ENCODE measurements around the gene ZNF763.
"Not testable (repeated sequence)": the region's sequence is repeated elsewhere in the genome, so short reads cannot be mapped to it uniquely, and the experiment has no call there.

The ZNF763 gene

DNA sequence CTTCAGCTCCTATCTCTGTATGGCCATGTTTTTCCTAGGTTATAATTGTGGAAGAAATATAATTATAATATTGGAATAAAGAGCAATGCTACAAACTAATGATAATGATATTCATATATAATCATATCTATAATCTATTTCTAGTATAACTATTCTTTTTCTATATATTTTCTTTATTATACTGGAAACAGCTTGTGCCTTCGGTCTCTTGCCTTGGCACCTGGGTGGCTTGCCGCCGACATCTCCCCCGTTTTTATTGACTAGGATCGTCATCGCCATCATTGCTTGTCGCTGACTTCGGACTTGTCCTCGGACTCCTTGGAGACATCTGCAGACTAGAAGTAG, 24.2 kb downstream of the ZNF763 start:
- Histone ChIP-seq H3K4me3 (ENCODE audit: insufficient read depth, low read depth, low read length, poor library complexity, severe bottlenecking) (peak overlapping the region; percentile 83), H3K4me1 (ENCODE audit: control insufficient read depth, insufficient read depth, low read length, poor library complexity, severe bottlenecking) (peaks cover 10% of the 10 kb centered on the region), H3K9me3 (ENCODE audit: control insufficient read depth, low read length) (no peaks in the 10 kb centered on the region), H3K36me3 (ENCODE audit: control insufficient read depth, insufficient read depth, low read length) (no peaks in the 10 kb centered on the region), H3K27ac (ENCODE audit: insufficient read depth, low read length, poor library complexity, severe bottlenecking) (peak overlapping the region; percentile 87), H3K27me3 (replicated peaks; ENCODE audit: control insufficient read depth, insufficient read depth, low read length, poor library complexity, severe bottlenecking) (no peaks in the 10 kb centered on the region)
- DNase-seq: no peak

DNA sequence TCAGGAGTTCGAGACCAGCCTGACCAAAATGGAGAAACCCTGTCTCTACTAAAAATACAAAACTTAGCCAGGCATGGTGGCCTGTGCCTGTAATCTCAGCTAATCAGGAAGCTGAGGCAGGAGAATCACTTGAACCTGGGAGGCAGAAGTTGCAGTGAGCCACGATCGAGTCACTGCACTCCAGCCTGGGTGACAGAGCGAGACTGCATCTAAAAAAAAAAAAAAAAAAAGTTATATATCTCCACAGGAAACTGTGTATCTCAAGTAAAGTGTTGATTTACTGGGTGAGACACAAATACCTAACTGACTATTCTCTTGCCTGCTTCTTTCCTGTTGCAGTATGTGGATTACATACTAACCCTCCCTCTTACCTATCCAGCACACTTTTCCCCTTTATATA, 27.1 kb downstream of the ZNF763 start:
- not testable (repeated sequence) for H3K27ac ChIP-seq (ENCODE audit: insufficient read depth, low read length, poor library complexity, severe bottlenecking); H3K36me3 ChIP-seq (ENCODE audit: control insufficient read depth, insufficient read depth, low read length); H3K4me3 ChIP-seq (ENCODE audit: insufficient read depth, low read depth, low read length, poor library complexity, severe bottlenecking); DNase-seq; H3K27me3 ChIP-seq (replicated peaks; ENCODE audit: control insufficient read depth, insufficient read depth, low read length, poor library complexity, severe bottlenecking); H3K9me3 ChIP-seq (ENCODE audit: control insufficient read depth, low read length); H3K4me1 ChIP-seq (ENCODE audit: control insufficient read depth, insufficient read depth, low read length, poor library complexity, severe bottlenecking)

DNA sequence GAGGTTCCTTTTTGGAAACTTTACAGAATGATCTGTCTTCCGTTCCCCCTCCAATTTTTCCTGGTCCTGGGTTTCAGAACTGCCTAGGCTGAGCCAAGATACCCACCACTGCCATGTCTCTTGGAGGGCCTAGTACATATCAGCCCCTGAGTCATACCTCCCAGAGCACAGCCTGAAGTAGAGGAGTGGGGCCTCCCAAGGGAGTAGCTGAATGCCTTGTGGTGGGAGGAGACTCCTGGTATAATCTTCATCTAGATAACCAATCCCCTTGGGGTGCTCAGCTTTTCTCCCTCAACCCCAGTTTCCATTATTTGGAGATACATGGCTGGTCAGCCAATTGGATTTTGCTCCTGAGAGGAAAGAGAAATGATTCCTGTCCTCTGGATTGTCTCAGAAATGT, 30.3 kb downstream of the ZNF763 start:
- no peak overlapping the region for H3K4me3 ChIP-seq (ENCODE audit: insufficient read depth, low read depth, low read length, poor library complexity, severe bottlenecking)
- no peaks in the 10 kb centered on the region for H3K4me1 ChIP-seq (ENCODE audit: control insufficient read depth, insufficient read depth, low read length, poor library complexity, severe bottlenecking)
- no peaks in the 10 kb centered on the region for H3K9me3 ChIP-seq (ENCODE audit: control insufficient read depth, low read length)
- H3K27me3 ChIP-seq (replicated peaks; ENCODE audit: control insufficient read depth, insufficient read depth, low read length, poor library complexity, severe bottlenecking): no peaks in the 10 kb centered on the region
- no peak overlapping the region for H3K27ac ChIP-seq (ENCODE audit: insufficient read depth, low read length, poor library complexity, severe bottlenecking)
- H3K36me3 ChIP-seq (ENCODE audit: control insufficient read depth, insufficient read depth, low read length): no peaks in the 10 kb centered on the region
- no peak for DNase-seq

DNA sequence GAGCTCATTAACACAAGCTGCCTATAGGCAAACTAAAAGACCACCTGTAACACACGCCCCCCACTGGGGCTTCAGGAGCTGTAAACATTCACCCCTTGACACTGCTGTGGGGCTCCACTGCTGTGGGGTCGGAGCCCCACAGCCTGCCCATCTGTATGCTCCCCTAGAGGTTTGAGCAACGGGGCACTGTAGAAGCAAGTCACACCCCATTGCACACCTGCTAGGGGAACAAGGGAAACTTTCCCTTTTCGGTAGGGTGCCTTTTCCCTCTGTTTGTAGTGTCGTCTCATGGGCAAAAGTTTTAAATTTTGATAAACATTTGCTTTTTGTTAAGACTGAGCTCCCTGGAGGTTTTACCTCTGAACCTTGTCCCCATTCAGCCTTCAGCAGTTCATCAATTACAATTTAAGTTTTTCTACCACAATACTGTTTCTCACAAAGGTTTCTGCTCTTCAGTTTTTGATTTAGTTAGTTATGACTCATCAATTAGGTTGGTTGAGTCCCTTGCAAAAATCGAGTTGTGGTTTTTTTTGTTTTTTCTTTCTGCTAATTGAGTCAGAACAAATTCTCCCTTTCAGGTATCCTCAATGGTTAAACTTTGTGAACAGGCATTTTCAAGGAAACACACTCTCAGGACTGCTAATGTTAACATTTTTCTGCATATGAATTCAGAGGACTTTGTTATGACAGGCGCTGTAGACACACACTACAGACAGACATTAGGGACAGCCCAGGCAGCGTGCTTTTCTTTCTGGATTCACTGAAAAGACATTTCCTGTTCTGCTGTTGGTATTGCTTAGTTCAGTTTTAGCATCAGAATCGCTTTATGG, 35.5 kb downstream of the ZNF763 start:
- no peak for DNase-seq
- H3K4me1 ChIP-seq (ENCODE audit: control insufficient read depth, insufficient read depth, low read length, poor library complexity, severe bottlenecking): no peaks in the 10 kb centered on the region
- peaks cover 7% of the 10 kb centered on the region for H3K36me3 ChIP-seq (ENCODE audit: control insufficient read depth, insufficient read depth, low read length)
- no peak overlapping the region for H3K4me3 ChIP-seq (ENCODE audit: insufficient read depth, low read depth, low read length, poor library complexity, severe bottlenecking)
- H3K27me3 ChIP-seq (replicated peaks; ENCODE audit: control insufficient read depth, insufficient read depth, low read length, poor library complexity, severe bottlenecking): no peaks in the 10 kb centered on the region
- H3K9me3 ChIP-seq (ENCODE audit: control insufficient read depth, low read length): no peaks in the 10 kb centered on the region
- no peak overlapping the region for H3K27ac ChIP-seq (ENCODE audit: insufficient read depth, low read length, poor library complexity, severe bottlenecking)

DNA sequence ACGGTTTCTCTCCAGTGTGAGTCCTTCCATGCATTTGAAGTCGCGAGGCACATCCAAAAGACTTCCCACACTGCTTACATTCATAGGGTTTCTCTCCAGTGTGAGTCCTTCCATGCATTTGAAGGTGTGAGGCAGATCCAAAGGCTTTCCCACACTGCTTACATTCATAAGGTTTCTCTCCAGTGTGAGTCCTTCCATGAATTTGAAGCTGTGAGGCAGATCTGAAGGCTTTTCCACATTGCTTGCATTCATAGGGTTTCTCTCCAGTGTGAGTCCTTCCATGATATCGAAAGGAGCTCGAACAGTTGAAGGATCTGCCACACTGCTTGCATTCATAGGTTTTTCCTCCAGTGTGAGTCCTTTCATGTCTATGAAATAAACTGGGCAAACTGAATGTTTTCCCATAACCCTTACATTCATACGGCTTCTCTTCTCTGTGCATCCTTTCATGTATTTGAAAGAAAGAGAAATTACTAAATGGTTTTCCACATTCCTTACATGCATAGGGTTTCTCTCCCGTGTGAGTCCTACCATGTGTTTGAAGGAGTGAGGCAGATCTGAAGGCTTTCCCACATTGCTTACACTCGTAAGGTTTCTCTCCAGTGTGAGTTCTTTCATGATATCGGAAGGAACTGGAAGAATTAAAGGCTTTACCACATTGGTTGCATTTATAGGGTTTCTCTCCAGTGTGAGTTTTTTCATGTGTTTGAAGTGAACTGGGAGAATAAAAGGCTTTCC, 50.3 kb downstream of the ZNF763 start:
- no peak overlapping the region for H3K4me3 ChIP-seq (ENCODE audit: insufficient read depth, low read depth, low read length, poor library complexity, severe bottlenecking)
- no peak overlapping the region for H3K27ac ChIP-seq (ENCODE audit: insufficient read depth, low read length, poor library complexity, severe bottlenecking)
- H3K27me3 ChIP-seq (replicated peaks; ENCODE audit: control insufficient read depth, insufficient read depth, low read length, poor library complexity, severe bottlenecking): no peaks in the 10 kb centered on the region
- H3K4me1 ChIP-seq (ENCODE audit: control insufficient read depth, insufficient read depth, low read length, poor library complexity, severe bottlenecking): no peaks in the 10 kb centered on the region
- peaks cover 36% of the 10 kb centered on the region for H3K36me3 ChIP-seq (ENCODE audit: control insufficient read depth, insufficient read depth, low read length)
- H3K9me3 ChIP-seq (ENCODE audit: control insufficient read depth, low read length): peaks cover 33% of the 10 kb centered on the region
- no peak for DNase-seq

DNA sequence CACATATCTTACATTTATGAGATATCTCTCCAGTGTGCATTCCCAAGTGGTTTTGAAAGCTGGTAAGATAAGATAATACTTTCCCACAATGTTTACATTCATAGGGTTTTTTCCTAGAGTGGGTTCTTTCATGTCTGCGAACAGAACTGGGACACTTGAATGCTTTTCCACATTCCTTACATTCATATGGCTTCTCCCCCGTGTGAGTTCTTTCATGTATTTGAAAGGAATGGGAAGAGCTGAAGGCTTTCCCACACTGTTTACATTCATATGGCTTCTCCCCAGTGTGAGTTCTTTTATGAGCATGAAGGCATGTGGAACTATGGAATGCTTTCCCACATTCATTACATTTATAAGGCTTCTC, 50.9 kb downstream of the ZNF763 start:
- no peaks in the 10 kb centered on the region for H3K4me1 ChIP-seq (ENCODE audit: control insufficient read depth, insufficient read depth, low read length, poor library complexity, severe bottlenecking)
- H3K27me3 ChIP-seq (replicated peaks; ENCODE audit: control insufficient read depth, insufficient read depth, low read length, poor library complexity, severe bottlenecking): no peaks in the 10 kb centered on the region
- H3K27ac ChIP-seq (ENCODE audit: insufficient read depth, low read length, poor library complexity, severe bottlenecking): no peak overlapping the region
- no peak overlapping the region for H3K4me3 ChIP-seq (ENCODE audit: insufficient read depth, low read depth, low read length, poor library complexity, severe bottlenecking)
- DNase-seq: no peak
- H3K36me3 ChIP-seq (ENCODE audit: control insufficient read depth, insufficient read depth, low read length): peaks cover 36% of the 10 kb centered on the region
- peaks cover 33% of the 10 kb centered on the region for H3K9me3 ChIP-seq (ENCODE audit: control insufficient read depth, low read length)

Data from effector memory CD4-positive, alpha-beta T cell (primary cell).